GM12892 (cell line): ENCODE data around the gene ARHGEF4.

Source experiments
- DNase-seq: peaks from one replicate; pipeline ENCODE4 v3.0.0; 2011; ENCODE audit not compliant: insufficient read length
- FAIRE-seq: peaks from 2 replicates; lab custom pipeline; 2011; peaks lifted over from hg19 to GRCh38; lab: Jason Lieb, UNC
- POLR2A ChIP-seq: IDR thresholded peaks from 2 replicates; pipeline ENCODE4 v1.6.1; 2011; ENCODE audit warnings: low read depth, low read length, control low read depth
- POLR2AphosphoS5 ChIP-seq: IDR thresholded peaks from 2 replicates; pipeline ENCODE4 v1.6.1; 2011; ENCODE audit warnings: low read depth, low read length, control low read depth
- TAF1 ChIP-seq: IDR thresholded peaks from 2 replicates; pipeline ENCODE4 v1.6.1; 2011; ENCODE audit warnings: low read depth, mild to moderate bottlenecking, control low read depth, low read length, borderline replicate concordance

The ARHGEF4 gene

GRCh38 chr2:130842770-130843169, 6.1 kb downstream of the ARHGEF4 start:
- FAIRE-seq (no peak), DNase-seq (no peak)
- TF ChIP-seq POLR2AphosphoS5: no peak
- no peak for TF ChIP-seq TAF1
- TF ChIP-seq POLR2A: no peak

GRCh38 chr2:130843321-130843985, 6.7 kb downstream of the ARHGEF4 start:
- FAIRE-seq: no peak
- TF ChIP-seq TAF1 (no peak), POLR2A (no peak), POLR2AphosphoS5 (no peak)
- DNase-seq: no peak

- no peak for FAIRE-seq
- DNase-seq: no peak
- TF ChIP-seq POLR2A: no peak
- no peak for TF ChIP-seq TAF1
- no peak for TF ChIP-seq POLR2AphosphoS5
Measured at GRCh38 chr2:130844161-130844560, 7.4 kb downstream of the ARHGEF4 start.

DNA sequence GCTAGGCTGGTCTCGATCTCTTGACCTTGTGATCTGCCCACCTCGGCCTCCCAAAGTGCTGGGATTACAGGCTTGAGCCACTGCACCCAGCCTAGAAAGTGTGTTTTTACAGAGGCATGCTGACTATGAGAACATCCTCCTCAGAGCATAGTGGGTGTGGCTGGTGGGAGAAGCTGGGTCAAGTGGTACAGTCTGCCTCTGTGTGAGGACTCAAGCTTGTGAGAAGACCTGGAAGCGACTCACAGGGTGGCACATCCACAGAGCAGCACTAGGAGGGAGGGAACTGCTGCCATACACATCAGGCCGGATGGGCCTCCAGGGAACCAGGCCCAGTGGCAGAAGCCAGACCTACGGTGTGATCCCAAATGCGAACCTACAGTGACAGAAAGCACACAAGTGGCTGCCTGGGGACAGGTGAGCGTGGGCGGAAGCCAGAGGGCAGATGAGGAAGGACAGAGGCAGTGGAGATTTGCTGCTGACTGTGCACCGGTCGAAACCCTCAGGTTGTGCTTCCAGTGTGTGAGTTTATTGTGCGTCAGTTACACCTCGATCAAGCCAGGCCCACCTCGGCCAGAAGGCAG, 8.9 kb downstream of the ARHGEF4 start:
- FAIRE-seq: no peak
- DNase-seq: no peak
- no peak for TF ChIP-seq POLR2A

- FAIRE-seq (no peak), DNase-seq (no peak)
- no peak for TF ChIP-seq POLR2A
- no peak for TF ChIP-seq TAF1
Measured at GRCh38 chr2:130846233-130846632, 9.5 kb downstream of the ARHGEF4 start.

DNA sequence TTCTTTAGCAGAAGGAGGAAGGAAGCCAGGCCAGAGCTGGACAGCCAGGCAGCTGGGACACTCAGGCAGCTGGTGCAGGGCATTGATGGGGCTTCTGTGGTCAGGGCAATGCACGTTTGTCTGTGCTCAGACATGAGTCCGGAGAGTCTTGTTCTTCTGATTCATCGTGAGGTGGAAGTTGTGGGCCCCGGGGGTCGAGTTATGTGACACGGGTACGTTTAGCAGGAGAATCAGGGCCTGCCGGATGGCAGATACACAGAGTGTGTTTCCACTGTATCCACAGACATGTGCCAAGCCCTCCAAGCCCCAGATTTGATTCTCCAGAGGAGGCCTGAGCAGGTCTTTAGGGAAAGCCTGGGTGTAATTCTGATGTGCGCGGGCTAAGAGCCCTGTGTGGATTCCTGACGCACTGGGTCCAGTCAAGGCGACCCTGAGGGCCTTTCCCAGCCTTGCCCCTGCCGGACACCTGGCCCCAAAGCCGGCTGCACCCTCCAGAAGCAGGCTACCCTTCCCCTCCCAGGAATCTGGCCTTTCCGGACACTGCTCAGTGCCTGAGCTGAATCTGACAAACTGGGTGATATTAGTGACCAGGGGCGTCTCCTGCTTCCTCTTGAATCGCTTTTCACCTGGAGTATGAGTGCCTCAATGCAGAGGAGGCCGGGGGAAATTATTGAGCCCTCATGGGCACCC, 10.1 kb downstream of the ARHGEF4 start:
- FAIRE-seq (no peak), DNase-seq (no peak)

GRCh38 chr2:130847776-130848525, 11.2 kb downstream of the ARHGEF4 start:
- FAIRE-seq: no peak
- no peak for DNase-seq
- TF ChIP-seq TAF1 (no peak), POLR2A (no peak), POLR2AphosphoS5 (no peak)

More for the DNA sequence above, 10.1 kb downstream of the ARHGEF4 start:
- TF ChIP-seq POLR2A (no peak), POLR2AphosphoS5 (no peak), TAF1 (no peak)

DNA sequence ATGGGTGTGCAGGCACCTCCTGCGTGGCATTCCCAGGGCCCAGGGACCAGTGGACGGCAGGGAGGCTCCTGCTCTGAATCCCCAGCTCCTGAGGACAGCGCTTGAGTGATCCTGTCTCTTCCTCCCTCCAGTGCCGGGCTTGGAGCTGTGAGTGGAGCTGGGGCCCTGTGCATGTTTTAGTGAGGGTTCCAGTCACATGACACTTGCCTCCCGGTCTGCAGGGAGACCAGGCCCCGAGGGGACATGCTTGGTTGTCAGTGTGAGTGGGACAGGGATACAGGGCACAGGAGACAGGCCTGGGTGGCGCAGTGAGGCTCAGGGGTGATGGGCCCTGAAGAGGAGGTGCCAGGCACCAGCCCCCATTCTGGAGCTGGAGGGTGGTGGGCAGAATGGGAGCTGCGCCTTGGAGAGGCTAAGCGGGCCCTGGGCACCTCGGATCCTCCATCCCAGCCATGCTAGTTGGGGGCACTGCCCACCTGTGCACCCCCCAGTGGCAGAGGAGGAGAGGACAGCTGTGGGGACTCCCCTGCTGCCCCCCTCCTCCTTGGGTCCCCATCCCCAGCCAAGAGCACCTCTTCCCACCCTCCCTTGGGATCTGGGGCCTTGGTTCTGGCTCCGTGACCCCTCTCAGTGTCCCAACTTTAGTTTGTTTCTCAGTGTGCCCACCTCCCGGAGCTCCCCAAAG, 12.0 kb downstream of the ARHGEF4 start:
- DNase-seq (no peak), FAIRE-seq (no peak)
- TF ChIP-seq POLR2A (no peak), POLR2AphosphoS5 (no peak), TAF1 (no peak)

- DNase-seq (no peak), FAIRE-seq (no peak)
- no peak for TF ChIP-seq TAF1
- no peak for TF ChIP-seq POLR2AphosphoS5
Measured at GRCh38 chr2:130849896-130850787, 13.4 kb downstream of the ARHGEF4 start.
